Endothelial cell of umbilical vein (primary cell): ENCODE measurements around the gene ARMC3.

ENCODE experiments used
- EZH2 ChIP-seq: IDR thresholded peaks from 2 replicates; pipeline ENCODE4 v1.6.1; 2012; ENCODE audit warnings: borderline replicate concordance, low read depth, mild to moderate bottlenecking, moderate library complexity, low read length, inconsistent platforms; ENCODE audit not compliant: severe bottlenecking
- FOS ChIP-seq: IDR thresholded peaks from 2 replicates; pipeline ENCODE4 v1.6.1; 2011; ENCODE audit warnings: mild to moderate bottlenecking, low read length, moderate library complexity, borderline replicate concordance; ENCODE audit not compliant: insufficient read depth
- JUN ChIP-seq: IDR thresholded peaks from 2 replicates; pipeline ENCODE4 v1.6.1; 2011; ENCODE audit warnings: borderline replicate concordance, low read depth; ENCODE audit not compliant: insufficient read length, insufficient read depth
- POLR2A ChIP-seq: IDR thresholded peaks from 2 replicates; pipeline ENCODE4 v1.6.1; 2012; ENCODE audit warnings: low read depth, mild to moderate bottlenecking, control low read depth, low read length
- POLR2AphosphoS5 ChIP-seq: IDR thresholded peaks from 2 replicates; pipeline ENCODE4 v1.6.1; 2012; ENCODE audit warnings: low read depth, mild to moderate bottlenecking, control low read depth, low read length, moderate library complexity; ENCODE audit not compliant: insufficient read depth
- TF ChIP-seq, protein P1 (sequence below), 2 donors: IDR thresholded peaks; 1 replicate in 1 of 2; 2 replicates in 1 of 2; pipeline ENCODE4 v1.5.1; 2011; ENCODE audit warnings: low read length in 2 of 2, mild to moderate bottlenecking in 2 of 2, moderate library complexity in 2 of 2, control low read depth in 1 of 2, inconsistent platforms in 1 of 2, low read depth in 1 of 2; ENCODE audit not compliant: insufficient read depth in 1 of 2; ENCODE audit errors: extremely low read depth in 1 of 2
- TF ChIP-seq, protein P2 (sequence below): IDR thresholded peaks from 2 replicates; pipeline ENCODE4 v1.6.1; 2011; ENCODE audit not compliant: insufficient read depth, insufficient read length

DNA sequence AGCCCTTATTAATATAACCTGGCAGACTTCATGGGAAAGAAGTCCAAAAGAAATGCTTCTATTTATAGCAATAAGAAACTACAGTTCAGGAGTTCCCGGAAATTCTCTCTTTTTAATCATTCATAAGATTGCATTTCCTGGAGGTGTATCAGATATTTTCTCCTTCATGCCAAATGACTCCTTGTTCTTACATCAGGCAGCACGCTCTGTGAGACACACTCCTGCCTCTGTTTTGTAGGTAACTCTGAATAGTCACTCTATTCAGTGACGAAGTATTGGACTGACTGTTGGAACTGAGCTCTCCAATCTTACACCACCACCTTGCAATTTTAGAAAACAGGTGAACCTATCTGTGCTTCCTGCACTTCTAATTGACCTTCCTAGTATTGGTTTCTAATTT, 88.8 kb downstream of the ARMC3 start:
- TF ChIP-seq EZH2 (no peak), POLR2AphosphoS5 (no peak), FOS (no peak), POLR2A (no peak), JUN (no peak)
- TF ChIP-seq, protein P1, sequence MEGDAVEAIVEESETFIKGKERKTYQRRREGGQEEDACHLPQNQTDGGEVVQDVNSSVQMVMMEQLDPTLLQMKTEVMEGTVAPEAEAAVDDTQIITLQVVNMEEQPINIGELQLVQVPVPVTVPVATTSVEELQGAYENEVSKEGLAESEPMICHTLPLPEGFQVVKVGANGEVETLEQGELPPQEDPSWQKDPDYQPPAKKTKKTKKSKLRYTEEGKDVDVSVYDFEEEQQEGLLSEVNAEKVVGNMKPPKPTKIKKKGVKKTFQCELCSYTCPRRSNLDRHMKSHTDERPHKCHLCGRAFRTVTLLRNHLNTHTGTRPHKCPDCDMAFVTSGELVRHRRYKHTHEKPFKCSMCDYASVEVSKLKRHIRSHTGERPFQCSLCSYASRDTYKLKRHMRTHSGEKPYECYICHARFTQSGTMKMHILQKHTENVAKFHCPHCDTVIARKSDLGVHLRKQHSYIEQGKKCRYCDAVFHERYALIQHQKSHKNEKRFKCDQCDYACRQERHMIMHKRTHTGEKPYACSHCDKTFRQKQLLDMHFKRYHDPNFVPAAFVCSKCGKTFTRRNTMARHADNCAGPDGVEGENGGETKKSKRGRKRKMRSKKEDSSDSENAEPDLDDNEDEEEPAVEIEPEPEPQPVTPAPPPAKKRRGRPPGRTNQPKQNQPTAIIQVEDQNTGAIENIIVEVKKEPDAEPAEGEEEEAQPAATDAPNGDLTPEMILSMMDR (IDR thresholded peaks at IDR 0.05; ENCODE audit: extremely low read depth in 1 of 2, insufficient read depth in 1 of 2, low read depth in 1 of 2, low read length in 2 of 2), result no peak
- TF ChIP-seq, protein P2, sequence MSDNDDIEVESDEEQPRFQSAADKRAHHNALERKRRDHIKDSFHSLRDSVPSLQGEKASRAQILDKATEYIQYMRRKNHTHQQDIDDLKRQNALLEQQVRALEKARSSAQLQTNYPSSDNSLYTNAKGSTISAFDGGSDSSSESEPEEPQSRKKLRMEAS, result no peak
